ENCODE results near the gene SLIT3.

- no peak for TF ChIP-seq POLR2A (IDR thresholded peaks at IDR 0.05)
- no peak for TF ChIP-seq CTCF (IDR thresholded peaks at IDR 0.05)
Observed at GRCh38 chr5:169279125-169279524, 21.8 kb downstream of the SLIT3 start.
